ENCODE measurements around the gene NXNL1. TPM values are rescaled to one million over a fixed set of nuclear protein-coding genes. Genes with fewer than 3 reads are reported as not detected.

Gene NXNL1
- total RNA-seq, 1 experiment from 2014 or later, result not detected

GRCh38 chr19:17504030-17504429 is 43.3 kb upstream of the NXNL1 start (continued):
- TF ChIP-seq TCF7L2 (IDR thresholded peaks at IDR 0.05; ENCODE audit: borderline replicate concordance, extremely low read depth, insufficient read depth, insufficient read length) (no peak), SP1 (IDR thresholded peaks at IDR 0.05; ENCODE audit: low read depth) (no peak)

- Histone ChIP-seq H4K20me1 (ENCODE audit: insufficient read depth) (no peaks in the 10 kb centered on the region), H3K4me2 (ENCODE audit: low read length) (no peak overlapping the region), H3K27me3 (ENCODE audit: insufficient read depth, low read length) (no peaks in the 10 kb centered on the region), H3K9me2 (ENCODE audit: insufficient read depth) (no peaks in the 10 kb centered on the region), H3K79me2 (ENCODE audit: insufficient read depth, low read length) (peaks cover 40% of the 10 kb centered on the region), H3K4me1 (ENCODE audit: control insufficient read depth in 1 of 2, insufficient read depth in 2 of 2, low read length in 2 of 2) (peaks cover 23 to 37% of the 10 kb centered on the region in 2 experiments), H3K27ac (ENCODE audit: low read depth, low read length) (no peak overlapping the region), H3K9me3 (ENCODE audit: control insufficient read depth in 1 of 2, insufficient read depth in 1 of 2, low read depth in 1 of 2, low read length in 2 of 2) (no peaks in the 10 kb centered on the region), H3K9ac (ENCODE audit: low read length) (no peak overlapping the region), H2AFZ (ENCODE audit: low read depth, low read length, poor library complexity, severe bottlenecking) (no peak overlapping the region), H3K4me3 (replicated peaks in 1 of 2; ENCODE audit: low read depth in 1 of 2, low read length in 2 of 2) (no peak overlapping the region), H3K36me3 (ENCODE audit: control insufficient read depth in 1 of 2, insufficient read depth in 2 of 2, low read length in 2 of 2) (no peaks in the 10 kb centered on the region; a peak in 1 of 4 replicates)
- ChIA-PET CTCF (interaction anchor here (0.5 to 0.6 kb wide), 2 partner anchors 45 to 428 kb away, joined by 3 read pairs; no protein-coding TSS in a partner anchor), RAD21 (ENCODE audit: low non-redundant PET in 1 of 2, low total read pairs in 2 of 2, uncharacterized antibody in 2 of 2, unreplicated experiment in 2 of 2) (no interaction called here), POLR2A (no interaction called here)
- no TSS peak for BruUV-seq (replicated peaks)
- DNase-seq (ENCODE audit: low read depth, low spot score) (no peak), ATAC-seq (no peak)
- no peak for TF ChIP-seq REST (IDR thresholded peaks at IDR 0.05; ENCODE audit: low read depth)
- TF ChIP-seq CBX3 (IDR thresholded peaks at IDR 0.05; ENCODE audit: low read depth), result no peak
- no peak for TF ChIP-seq EZH2 (IDR thresholded peaks at IDR 0.05)
- no peak for TF ChIP-seq SP1 (IDR thresholded peaks at IDR 0.05; ENCODE audit: low read depth)
- TF ChIP-seq MAX (IDR thresholded peaks at IDR 0.05), result no peak
- TF ChIP-seq EGR1 (IDR thresholded peaks at IDR 0.05; ENCODE audit: low read depth), result no peak
- TF ChIP-seq EZH2phosphoT487 (IDR thresholded peaks at IDR 0.05; ENCODE audit: borderline replicate concordance), result no peak
- intact Hi-C loops (cut with micrococcal nuclease), result no loop called here
Observed at GRCh38 chr19:17503240-17503639, 42.5 kb upstream of the NXNL1 start.
